H1 (cell line): ENCODE measurements around the gene RHCG. TPM values are rescaled to one million over a fixed set of nuclear protein-coding genes. Genes with fewer than 3 reads are reported as not detected.

ENCODE experiments used
- CHD7 ChIP-seq: fragments of 300-600 bp; sonication (generic); IDR thresholded peaks from 2 replicates; pipeline ENCODE4 v1.7.1; 2012; ENCODE audit warnings: low read length, moderate library complexity, mild to moderate bottlenecking, inconsistent platforms; ENCODE audit not compliant: insufficient replicate concordance
- EZH2 ChIP-seq: fragments of 200-600 bp; sonication (generic); IDR thresholded peaks from 2 replicates; pipeline ENCODE4 v1.7.1; 2012; ENCODE audit warnings: low read depth, mild to moderate bottlenecking, moderate library complexity, low read length, inconsistent platforms; ENCODE audit not compliant: severe bottlenecking
- HDAC2 ChIP-seq, 2 experiments: fragments of 300-600 bp in 1 of 2; sonication (generic) in 1 of 2; IDR thresholded peaks; 2 replicates each; pipeline ENCODE4 v1.6.1; 2011 to 2012; ENCODE audit warnings: low read depth in 2 of 2, low read length in 2 of 2, mild to moderate bottlenecking in 2 of 2, moderate library complexity in 2 of 2, borderline replicate concordance in 1 of 2, inconsistent platforms in 1 of 2
- KDM5A ChIP-seq: fragments of 200-600 bp; IDR thresholded peaks from 2 replicates; pipeline ENCODE4 v1.7.1; 2012; ENCODE audit warnings: mild to moderate bottlenecking, low read length, inconsistent platforms, mixed read lengths
- NANOG ChIP-seq: IDR thresholded peaks from 2 replicates; pipeline ENCODE4 v1.6.1; 2011; ENCODE audit warnings: low read length, low read depth, mild to moderate bottlenecking, inconsistent platforms; ENCODE audit not compliant: insufficient read depth, poor library complexity, severe bottlenecking
- POLR2AphosphoS5 ChIP-seq: IDR thresholded peaks from 2 replicates; pipeline ENCODE4 v1.6.1; 2011; ENCODE audit warnings: low read depth, low read length
- RAD21 ChIP-seq, 2 experiments: IDR thresholded peaks in 1 of 2; conservative IDR thresholded peaks in 1 of 2; 2 replicates each; pipeline ENCODE4 v1.6.1; 2011; ENCODE audit warnings: low read depth in 2 of 2, low read length in 2 of 2, improper control_type of control experiment in 1 of 2, inconsistent platforms in 1 of 2, mild to moderate bottlenecking in 1 of 2, moderate library complexity in 1 of 2
- RXRA ChIP-seq: IDR thresholded peaks from 2 replicates; pipeline ENCODE4 v1.6.1; 2011; ENCODE audit warnings: low read depth, mild to moderate bottlenecking, low read length, moderate library complexity; ENCODE audit not compliant: insufficient read depth
- TAF1 ChIP-seq: IDR thresholded peaks from 2 replicates; pipeline ENCODE4 v1.6.1; 2011; ENCODE audit warnings: mild to moderate bottlenecking, low read depth, low read length
- USF2 ChIP-seq: IDR thresholded peaks from 2 replicates; pipeline ENCODE4 v1.6.1; 2011; ENCODE audit warnings: low read length, improper control_type of control experiment
- polyA plus RNA-seq, 7 experiments: library from polyadenylated mRNA; depleted of rRNA in 3 of 7; stranded (reverse) in 5 of 7; unstranded in 2 of 7; fragments of >200 nt in 5 of 7; fragments of 200-250 nt in 2 of 7; gene quantifications; 1 replicate in 5 of 7; 2 replicates in 1 of 7; 4 replicates in 1 of 7; pipeline versions ENCODE4 v1.2.1 to v1.2.3, GENCODE V29; 2011 to 2013; ENCODE audit warnings: missing spikeins in 2 of 7, mixed read lengths in 2 of 7
- total RNA-seq: library from RNA; stranded (reverse); fragmentation: NEBNext Ultra II Directional; extraction: Animal tissue kit (Norgen Biotek cat#: 25700); gene quantifications from 2 replicates; pipeline ENCODE4 v1.2.1, GENCODE V29; 2021

RHCG gene
- total and polyA plus RNA-seq, 2 of the 8 experiments (the other 6 are each of a cell fraction or from before 2014, with no cell fraction given), result 0.68 TPM; not detected in 1

- no peak for TF ChIP-seq CHD7
- TF ChIP-seq USF2, result no peak
- no peak for TF ChIP-seq EZH2
- TF ChIP-seq POLR2AphosphoS5, result no peak
- no peak for TF ChIP-seq TAF1
- TF ChIP-seq NANOG, result no peak
- TF ChIP-seq RAD21 (IDR thresholded peaks at IDR 0.05 in 1 of 2, conservative IDR thresholded peaks at IDR 0.05 in 1 of 2; ENCODE audit: low read depth in 2 of 2, low read length in 2 of 2), result no peak
- TF ChIP-seq KDM5A, result no peak
- TF ChIP-seq RXRA, result no peak
- no peak for TF ChIP-seq HDAC2 (IDR thresholded peaks at IDR 0.05; ENCODE audit: borderline replicate concordance in 1 of 2, low read depth in 2 of 2, low read length in 2 of 2)
- TF ChIP-seq, all 59 proteins: peak for 0
Measured at GRCh38 chr15:89514186-89514585, 17.8 kb upstream of the RHCG start (continued).
